GM23338 (cell line): ENCODE data around the gene MAP4K3. TPM values are rescaled to one million over a fixed set of nuclear protein-coding genes. Genes with fewer than 3 reads are reported as not detected.

Experiments used
- ATAC-seq: fragments of 200-7000 bp; cut with Tn5 transposase; 3 replicates; pipeline ENCODE4 v1.9.1; 2020
- DNase-seq: peaks from one replicate; pipeline ENCODE4 v3.0.0-alpha.2; 2015; ENCODE audit warnings: low spot score
- H2AFZ ChIP-seq: fragments of 200-600 bp; sonication (generic); 2 replicates; pipeline ENCODE4 v1.8.0; 2016; ENCODE audit warnings: antibody characterized with exemption, mild to moderate bottlenecking, moderate library complexity
- H3F3A ChIP-seq: fragments of 200-600 bp; sonication (generic); replicated peaks from 2 replicates; pipeline ENCODE4 v1.8.0; 2017; ENCODE audit warnings: antibody characterized with exemption, mixed run types, low read depth
- H3K27ac ChIP-seq: fragments of 200-600 bp; sonication (generic); 2 replicates; pipeline ENCODE4 v1.6.1; 2016; ENCODE audit warnings: low read depth
- H3K27me3 ChIP-seq: fragments of 200-600 bp; sonication (generic); 2 replicates; pipeline ENCODE4 v1.8.0; 2016; ENCODE audit warnings: mild to moderate bottlenecking, mixed run types, moderate library complexity; ENCODE audit not compliant: insufficient read depth
- H3K36me3 ChIP-seq: fragments of 200-600 bp; sonication (generic); 2 replicates; pipeline ENCODE4 v1.8.0; 2016; ENCODE audit warnings: mild to moderate bottlenecking; ENCODE audit not compliant: insufficient read depth
- H3K4me1 ChIP-seq: fragments of 200-600 bp; sonication (generic); 2 replicates; pipeline ENCODE4 v1.8.0; 2016; ENCODE audit warnings: mild to moderate bottlenecking, moderate library complexity; ENCODE audit not compliant: insufficient read depth
- H3K4me2 ChIP-seq: fragments of 200-600 bp; sonication (generic); 2 replicates; pipeline ENCODE4 v1.7.1; 2017; ENCODE audit warnings: mixed run types
- H3K4me3 ChIP-seq: fragments of 200-600 bp; sonication (generic); 2 replicates; pipeline ENCODE4 v1.6.1; 2016; ENCODE audit warnings: mixed run types
- H3K79me2 ChIP-seq: fragments of 200-600 bp; sonication (generic); replicated peaks from 2 replicates; pipeline ENCODE4 v1.8.0; 2017; ENCODE audit warnings: mild to moderate bottlenecking; ENCODE audit not compliant: insufficient read depth
- H3K9me2 ChIP-seq: fragments of 200-600 bp; sonication (generic); 2 replicates; pipeline ENCODE4 v1.8.0; 2017; ENCODE audit not compliant: insufficient read depth
- H4K20me1 ChIP-seq: fragments of 200-600 bp; sonication (generic); replicated peaks from 2 replicates; pipeline ENCODE4 v1.8.0; 2017; ENCODE audit warnings: mild to moderate bottlenecking; ENCODE audit not compliant: insufficient read depth
- H3K27ac Mint-ChIP-seq: 2 replicates; pipeline ENCODE4 v1.8.0; 2020; ENCODE audit warnings: inconsistent platforms, mild to moderate bottlenecking, moderate library complexity, mixed read lengths
- H3K27me3 Mint-ChIP-seq: 3 replicates; pipeline ENCODE4 v1.8.0; 2022; ENCODE audit warnings: low read depth, mild to moderate bottlenecking, moderate library complexity, mixed read lengths, inconsistent platforms; ENCODE audit not compliant: insufficient read depth, poor library complexity
- H3K36me3 Mint-ChIP-seq: 3 replicates; pipeline ENCODE4 v1.8.0; 2021; ENCODE audit warnings: low read depth, mild to moderate bottlenecking, inconsistent platforms, moderate library complexity, mixed read lengths
- H3K4me1 Mint-ChIP-seq: 3 replicates; pipeline ENCODE4 v1.8.0; 2020; ENCODE audit warnings: mild to moderate bottlenecking, inconsistent platforms, mixed read lengths
- H3K4me3 Mint-ChIP-seq: 3 replicates; pipeline ENCODE4 v1.8.0; 2021; ENCODE audit warnings: moderate library complexity, mild to moderate bottlenecking, inconsistent platforms, mixed read lengths
- H3K9me3 Mint-ChIP-seq: 3 replicates; pipeline ENCODE4 v1.8.0; 2020; ENCODE audit warnings: moderate library complexity, mild to moderate bottlenecking, inconsistent platforms, mixed read lengths
- CREB1 ChIP-seq: fragments of 250-450 bp; sonication (Bioruptor Pico); IDR thresholded peaks from 2 replicates; pipeline ENCODE4 v1.5.0; 2020; ENCODE audit warnings: low read depth, mild to moderate bottlenecking, moderate library complexity
- EZH2phosphoT487 ChIP-seq: fragments of 200-600 bp; sonication (generic); IDR thresholded peaks from one replicate; pipeline ENCODE4 v1.8.1; 2018; ENCODE audit warnings: antibody characterized with exemption; ENCODE audit not compliant: unreplicated experiment
- REST ChIP-seq: IDR thresholded peaks from one replicate; pipeline ENCODE4 v1.6.1; 2018; ENCODE audit warnings: antibody characterized with exemption; ENCODE audit not compliant: unreplicated experiment
- STAT1 ChIP-seq: IDR thresholded peaks from one replicate; pipeline ENCODE4 v1.6.1; 2016; ENCODE audit warnings: antibody characterized with exemption; ENCODE audit not compliant: unreplicated experiment
- ZNF331 ChIP-seq: fragments of 250-450 bp; sonication (Bioruptor Pico); IDR thresholded peaks from 2 replicates; pipeline ENCODE4 v1.5.0; 2020; ENCODE audit warnings: low read depth, mild to moderate bottlenecking, moderate library complexity
- polyA plus RNA-seq: library from polyadenylated mRNA; unstranded; fragments of >200 nt; fragmentation: Nextera tagmentation; extraction: Ambion mirVana; gene quantifications from 2 replicates; pipeline ENCODE4 v1.2.1, GENCODE V29; 2016
- total RNA-seq: library from RNA; depleted of rRNA; stranded (reverse); fragments of >200 nt; shearing (Covaris generic); gene quantifications from 2 replicates; pipeline ENCODE4 v1.2.3, GENCODE V29; 2014
- TF ChIP-seq, protein P1 (sequence below): fragments of 250-450 bp; sonication (Bioruptor Pico); IDR thresholded peaks from 2 replicates; pipeline ENCODE4 v1.5.0; 2020; ENCODE audit warnings: mild to moderate bottlenecking, moderate library complexity
- TF ChIP-seq, protein P2 (sequence below): IDR thresholded peaks from 2 replicates; pipeline ENCODE4 v1.6.1; 2016; ENCODE audit warnings: antibody characterized with exemption

Gene MAP4K3
- total and polyA plus RNA-seq, 2 experiments from 2014 or later, result 33.0 to 90.7 TPM

GRCh38 chr2:39232141-39232540, 204.9 kb downstream of the MAP4K3 start:
- H3K27me3 Mint-ChIP-seq, result no peaks in the 10 kb centered on the region
- no peaks in the 10 kb centered on the region for H4K20me1 ChIP-seq
- H3F3A ChIP-seq, result 0 out of 2 replicates have a peak, but pooled peaks cover 3% of the 10 kb centered on the region
- no peak overlapping the region for H3K4me3 Mint-ChIP-seq
- H3K4me3 ChIP-seq, result no peak overlapping the region
- H3K4me1 ChIP-seq, result peaks cover 29% of the 10 kb centered on the region
- DNase-seq (no peak), ATAC-seq (no peak)
- H3K4me1 Mint-ChIP-seq, result peaks cover 30% of the 10 kb centered on the region
- H2AFZ ChIP-seq, result no peak overlapping the region
- H3K9me2 ChIP-seq, result no peaks in the 10 kb centered on the region
- no peaks in the 10 kb centered on the region for H3K27me3 ChIP-seq
- peaks cover 19% of the 10 kb centered on the region for H3K9me3 Mint-ChIP-seq
- no peak overlapping the region for H3K27ac Mint-ChIP-seq
- no peak overlapping the region for H3K4me2 ChIP-seq
- no peaks in the 10 kb centered on the region for H3K36me3 ChIP-seq
- TF ChIP-seq, protein P1, sequence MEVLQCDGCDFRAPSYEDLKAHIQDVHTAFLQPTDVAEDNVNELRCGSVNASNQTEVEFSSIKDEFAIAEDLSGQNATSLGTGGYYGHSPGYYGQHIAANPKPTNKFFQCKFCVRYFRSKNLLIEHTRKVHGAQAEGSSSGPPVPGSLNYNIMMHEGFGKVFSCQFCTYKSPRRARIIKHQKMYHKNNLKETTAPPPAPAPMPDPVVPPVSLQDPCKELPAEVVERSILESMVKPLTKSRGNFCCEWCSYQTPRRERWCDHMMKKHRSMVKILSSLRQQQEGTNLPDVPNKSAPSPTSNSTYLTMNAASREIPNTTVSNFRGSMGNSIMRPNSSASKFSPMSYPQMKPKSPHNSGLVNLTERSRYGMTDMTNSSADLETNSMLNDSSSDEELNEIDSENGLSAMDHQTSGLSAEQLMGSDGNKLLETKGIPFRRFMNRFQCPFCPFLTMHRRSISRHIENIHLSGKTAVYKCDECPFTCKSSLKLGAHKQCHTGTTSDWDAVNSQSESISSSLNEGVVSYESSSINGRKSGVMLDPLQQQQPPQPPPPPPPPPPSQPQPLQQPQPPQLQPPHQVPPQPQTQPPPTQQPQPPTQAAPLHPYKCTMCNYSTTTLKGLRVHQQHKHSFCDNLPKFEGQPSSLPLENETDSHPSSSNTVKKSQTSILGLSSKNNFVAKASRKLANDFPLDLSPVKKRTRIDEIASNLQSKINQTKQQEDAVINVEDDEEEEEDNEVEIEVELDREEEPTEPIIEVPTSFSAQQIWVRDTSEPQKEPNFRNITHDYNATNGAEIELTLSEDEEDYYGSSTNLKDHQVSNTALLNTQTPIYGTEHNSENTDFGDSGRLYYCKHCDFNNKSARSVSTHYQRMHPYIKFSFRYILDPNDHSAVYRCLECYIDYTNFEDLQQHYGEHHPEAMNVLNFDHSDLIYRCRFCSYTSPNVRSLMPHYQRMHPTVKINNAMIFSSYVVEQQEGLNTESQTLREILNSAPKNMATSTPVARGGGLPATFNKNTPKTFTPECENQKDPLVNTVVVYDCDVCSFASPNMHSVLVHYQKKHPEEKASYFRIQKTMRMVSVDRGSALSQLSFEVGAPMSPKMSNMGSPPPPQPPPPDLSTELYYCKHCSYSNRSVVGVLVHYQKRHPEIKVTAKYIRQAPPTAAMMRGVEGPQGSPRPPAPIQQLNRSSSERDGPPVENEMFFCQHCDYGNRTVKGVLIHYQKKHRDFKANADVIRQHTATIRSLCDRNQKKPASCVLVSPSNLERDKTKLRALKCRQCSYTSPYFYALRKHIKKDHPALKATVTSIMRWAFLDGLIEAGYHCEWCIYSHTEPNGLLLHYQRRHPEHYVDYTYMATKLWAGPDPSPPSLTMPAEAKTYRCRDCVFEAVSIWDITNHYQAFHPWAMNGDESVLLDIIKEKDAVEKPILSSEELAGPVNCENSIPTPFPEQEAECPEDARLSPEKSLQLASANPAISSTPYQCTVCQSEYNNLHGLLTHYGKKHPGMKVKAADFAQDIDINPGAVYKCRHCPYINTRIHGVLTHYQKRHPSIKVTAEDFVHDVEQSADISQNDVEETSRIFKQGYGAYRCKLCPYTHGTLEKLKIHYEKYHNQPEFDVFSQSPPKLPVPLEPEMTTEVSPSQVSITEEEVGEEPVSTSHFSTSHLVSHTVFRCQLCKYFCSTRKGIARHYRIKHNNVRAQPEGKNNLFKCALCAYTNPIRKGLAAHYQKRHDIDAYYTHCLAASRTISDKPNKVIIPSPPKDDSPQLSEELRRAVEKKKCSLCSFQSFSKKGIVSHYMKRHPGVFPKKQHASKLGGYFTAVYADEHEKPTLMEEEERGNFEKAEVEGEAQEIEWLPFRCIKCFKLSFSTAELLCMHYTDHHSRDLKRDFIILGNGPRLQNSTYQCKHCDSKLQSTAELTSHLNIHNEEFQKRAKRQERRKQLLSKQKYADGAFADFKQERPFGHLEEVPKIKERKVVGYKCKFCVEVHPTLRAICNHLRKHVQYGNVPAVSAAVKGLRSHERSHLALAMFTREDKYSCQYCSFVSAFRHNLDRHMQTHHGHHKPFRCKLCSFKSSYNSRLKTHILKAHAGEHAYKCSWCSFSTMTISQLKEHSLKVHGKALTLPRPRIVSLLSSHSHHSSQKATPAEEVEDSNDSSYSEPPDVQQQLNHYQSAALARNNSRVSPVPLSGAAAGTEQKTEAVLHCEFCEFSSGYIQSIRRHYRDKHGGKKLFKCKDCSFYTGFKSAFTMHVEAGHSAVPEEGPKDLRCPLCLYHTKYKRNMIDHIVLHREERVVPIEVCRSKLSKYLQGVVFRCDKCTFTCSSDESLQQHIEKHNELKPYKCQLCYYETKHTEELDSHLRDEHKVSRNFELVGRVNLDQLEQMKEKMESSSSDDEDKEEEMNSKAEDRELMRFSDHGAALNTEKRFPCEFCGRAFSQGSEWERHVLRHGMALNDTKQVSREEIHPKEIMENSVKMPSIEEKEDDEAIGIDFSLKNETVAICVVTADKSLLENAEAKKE (CRISPR knock-in tag), result no peak
- TF ChIP-seq STAT1 (no peak), REST (no peak), EZH2phosphoT487 (no peak), ZNF331 (CRISPR knock-in tag) (no peak), CREB1 (CRISPR knock-in tag) (no peak)
- TF ChIP-seq, protein P2, sequence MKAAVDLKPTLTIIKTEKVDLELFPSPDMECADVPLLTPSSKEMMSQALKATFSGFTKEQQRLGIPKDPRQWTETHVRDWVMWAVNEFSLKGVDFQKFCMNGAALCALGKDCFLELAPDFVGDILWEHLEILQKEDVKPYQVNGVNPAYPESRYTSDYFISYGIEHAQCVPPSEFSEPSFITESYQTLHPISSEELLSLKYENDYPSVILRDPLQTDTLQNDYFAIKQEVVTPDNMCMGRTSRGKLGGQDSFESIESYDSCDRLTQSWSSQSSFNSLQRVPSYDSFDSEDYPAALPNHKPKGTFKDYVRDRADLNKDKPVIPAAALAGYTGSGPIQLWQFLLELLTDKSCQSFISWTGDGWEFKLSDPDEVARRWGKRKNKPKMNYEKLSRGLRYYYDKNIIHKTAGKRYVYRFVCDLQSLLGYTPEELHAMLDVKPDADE, result no peak
- no peak overlapping the region for H3K27ac ChIP-seq
- no peaks in the 10 kb centered on the region for H3K79me2 ChIP-seq
- H3K36me3 Mint-ChIP-seq, result peaks cover 20% of the 10 kb centered on the region
